IMR-90 (cell line): ENCODE results near the gene LIPN. TPM values are rescaled to one million over a fixed set of nuclear protein-coding genes. Genes with fewer than 3 reads are reported as not detected.

Source experiments
- ATAC-seq: fragments of 200-7000 bp; cut with Tn5 transposase; 2 replicates; pipeline ENCODE4 v1.9.1; 2020; ENCODE audit warnings: low read depth, mild to moderate bottlenecking, moderate library complexity
- BruUV-seq: library from RNA; stranded (reverse); fragments of 400-500 nt; replicated peaks from 2 replicates; lab custom pipeline; 2021; lab: Mats Ljungman, UMichigan
- CTCF ChIA-PET: fragments of 300-600 bp; formaldehyde crosslinking; extraction: SDS; loops from one replicate; lab custom pipeline; 2021; ENCODE audit warnings: antibody characterized with exemption; lab: Yijun Ruan, JAX
- POLR2A ChIA-PET: fragments of 300-600 bp; sonication (Branson Sonifier 250); formaldehyde crosslinking; loops from one replicate; lab custom pipeline; 2022; ENCODE audit warnings: antibody characterized with exemption; ENCODE audit not compliant: unreplicated experiment; lab: Charles Lee
- DNase-seq: peaks from one replicate; pipeline ENCODE4 v3.0.0; 2013
- H2AFZ ChIP-seq: replicated peaks from 2 replicates; pipeline ENCODE3; 2013; ENCODE audit warnings: low read length, mild to moderate bottlenecking; ENCODE audit not compliant: poor library complexity
- H2AK5ac ChIP-seq: 2 replicates; pipeline ENCODE4 v1.6.1; 2013; ENCODE audit warnings: low read depth, low read length, inconsistent platforms
- H2AK9ac ChIP-seq: replicated peaks from 2 replicates; pipeline ENCODE3; 2013; ENCODE audit warnings: mild to moderate bottlenecking, low read depth, low read length, moderate library complexity; ENCODE audit not compliant: poor library complexity
- H2BK120ac ChIP-seq: 2 replicates; pipeline ENCODE4 v1.6.1; 2013; ENCODE audit warnings: low read depth, low read length, inconsistent platforms
- H2BK15ac ChIP-seq: 3 replicates; pipeline ENCODE4 v1.6.1; 2013; ENCODE audit warnings: low read depth, low read length, inconsistent platforms
- H2BK20ac ChIP-seq: 2 replicates; pipeline ENCODE4 v1.6.1; 2013; ENCODE audit warnings: low read depth, mild to moderate bottlenecking, inconsistent platforms, low read length, moderate library complexity
- H2BK5ac ChIP-seq: 2 replicates; pipeline ENCODE4 v1.6.1; 2013; ENCODE audit warnings: mild to moderate bottlenecking, low read depth, low read length, inconsistent platforms; ENCODE audit not compliant: poor library complexity, severe bottlenecking
- H3K14ac ChIP-seq: replicated peaks from 2 replicates; pipeline ENCODE4 v1.6.1; 2013; ENCODE audit warnings: low read depth, low read length, inconsistent platforms
- H3K18ac ChIP-seq: 2 replicates; pipeline ENCODE4 v1.6.1; 2013; ENCODE audit warnings: low read depth, low read length, control low read depth
- H3K23ac ChIP-seq: 2 replicates; pipeline ENCODE4 v1.6.1; 2013; ENCODE audit warnings: low read depth, low read length, inconsistent platforms
- H3K27ac ChIP-seq: 2 replicates; pipeline ENCODE4 v1.5.1; 2013; ENCODE audit warnings: mild to moderate bottlenecking, control low read depth, low read length; ENCODE audit not compliant: insufficient read depth
- H3K27me3 ChIP-seq: 2 replicates; pipeline ENCODE4 v1.6.1; 2013; ENCODE audit warnings: low read length; ENCODE audit not compliant: control insufficient read depth, insufficient read depth
- H3K36me3 ChIP-seq: 2 replicates; pipeline ENCODE4 v1.6.1; 2013; ENCODE audit warnings: low read length, mixed read lengths; ENCODE audit not compliant: control insufficient read depth, insufficient read depth
- H3K4ac ChIP-seq: 2 replicates; pipeline ENCODE4 v1.6.1; 2013; ENCODE audit warnings: low read depth, low read length, inconsistent platforms
- H3K4me1 ChIP-seq: 2 replicates; pipeline ENCODE4 v1.6.1; 2013; ENCODE audit warnings: low read length, mixed read lengths; ENCODE audit not compliant: control insufficient read depth, insufficient read depth
- H3K4me2 ChIP-seq: 2 replicates; pipeline ENCODE4 v1.6.1; 2013; ENCODE audit warnings: low read depth, mild to moderate bottlenecking, control low read depth, low read length, moderate library complexity
- H3K4me3 ChIP-seq: 2 replicates; pipeline ENCODE4 v1.5.1; 2013; ENCODE audit warnings: low read depth, mild to moderate bottlenecking, control low read depth, low read length, moderate library complexity; ENCODE audit not compliant: insufficient read depth
- H3K56ac ChIP-seq: 2 replicates; pipeline ENCODE4 v1.6.1; 2013; ENCODE audit warnings: low read length, inconsistent platforms; ENCODE audit not compliant: insufficient read depth; ENCODE audit errors: extremely low read depth
- H3K79me1 ChIP-seq, 2 experiments: 2 replicates each; pipeline ENCODE4 v1.6.1; 2013; ENCODE audit warnings: low read length in 2 of 2, inconsistent platforms in 1 of 2, low read depth in 1 of 2
- H3K9ac ChIP-seq: 2 replicates; pipeline ENCODE4 v1.6.1; 2013; ENCODE audit warnings: low read depth, low read length, control low read depth
- H3K9me1 ChIP-seq: 2 replicates; pipeline ENCODE4 v1.6.1; 2013; ENCODE audit warnings: low read length, inconsistent platforms; ENCODE audit not compliant: insufficient read depth
- H3K9me3 ChIP-seq: 2 replicates; pipeline ENCODE4 v1.6.1; 2013; ENCODE audit warnings: low read length; ENCODE audit not compliant: control insufficient read depth, insufficient read depth
- H4K20me1 ChIP-seq: 2 replicates; pipeline ENCODE4 v1.6.1; 2013; ENCODE audit warnings: low read length, inconsistent platforms; ENCODE audit not compliant: insufficient read depth
- H4K5ac ChIP-seq: 2 replicates; pipeline ENCODE4 v1.6.1; 2013; ENCODE audit warnings: mild to moderate bottlenecking, low read depth, low read length, control low read depth
- H4K8ac ChIP-seq, 2 experiments: 2 replicates each; pipeline ENCODE4 v1.6.1; 2013; ENCODE audit warnings: low read depth in 2 of 2, low read length in 2 of 2, control low read depth in 1 of 2, inconsistent platforms in 1 of 2
- H4K91ac ChIP-seq: 2 replicates; pipeline ENCODE4 v1.6.1; 2013; ENCODE audit warnings: low read depth, low read length, inconsistent platforms; ENCODE audit not compliant: insufficient read depth
- BHLHE40 ChIP-seq: fragments of 150-350 bp; IDR thresholded peaks from 2 replicates; pipeline ENCODE4 v1.6.1; 2016; ENCODE audit warnings: mild to moderate bottlenecking, low read depth, low read length
- CEBPB ChIP-seq: IDR thresholded peaks from 2 replicates; pipeline ENCODE4 v1.6.1; 2012; ENCODE audit warnings: low read depth, low read length, improper control_type of control experiment
- MXI1 ChIP-seq: IDR thresholded peaks from 2 replicates; pipeline ENCODE4 v1.6.1; 2012; ENCODE audit warnings: low read depth, mild to moderate bottlenecking, low read length, moderate library complexity, borderline replicate concordance
- NFE2L2 ChIP-seq: fragments of 150-350 bp; IDR thresholded peaks from 2 replicates; pipeline ENCODE4 v1.6.1; 2016; ENCODE audit warnings: low read depth, mild to moderate bottlenecking, low read length
- POLR2A ChIP-seq: IDR thresholded peaks from 2 replicates; pipeline ENCODE4 v1.6.1; 2012; ENCODE audit warnings: mild to moderate bottlenecking, low read depth, low read length
- WGBS, 2 experiments: methylation state at CpG; one replicate each; pipeline versions ENCODE4 v1.1.5 to v1.1.7; 2013; ENCODE audit warnings: missing lambda C conversion rate in 2 of 2; ENCODE audit not compliant: insufficient read length in 1 of 2; ENCODE audit errors: extremely low coverage in 2 of 2; 5-methylcytosine and 5-hydroxymethylcytosine counted together
- dilution Hi-C: fragments of 300-500 bp; cut with HindIII; formaldehyde crosslinking; loops from one replicate; pipeline ENCODE4 v1.14.3; 2018; ENCODE audit warnings: low sequenced_read_pairs; ENCODE audit not compliant: unreplicated experiment
- in situ Hi-C: fragments of 300-500 bp; cut with MboI; formaldehyde crosslinking; loops from 3 replicates; pipeline ENCODE4 v1.14.3; 2019; ENCODE audit warnings: low sequenced_read_pairs, inconsistent platforms, mixed read lengths
- intact Hi-C: fragments of 100-400 bp; cut with micrococcal nuclease; formaldehyde crosslinking; loops from 2 replicates; pipeline ENCODE4 v1.10.0; 2022
- polyA plus RNA-seq, 3 experiments: library from polyadenylated mRNA; depleted of rRNA; stranded (reverse); fragments of >200 nt; gene quantifications; 2 replicates each; pipeline ENCODE4 v1.2.3, GENCODE V29; 2012; ENCODE audit warnings: low replicate concordance in 1 of 3
- total RNA-seq: library from RNA; depleted of rRNA; stranded (reverse); fragments of >200 nt; gene quantifications from 2 replicates; pipeline ENCODE4 v1.2.3, GENCODE V29; 2012
- TF ChIP-seq, protein P1 (sequence below): fragments of 150-350 bp; IDR thresholded peaks from 2 replicates; pipeline ENCODE4 v1.6.1; 2016; ENCODE audit warnings: low read depth, mild to moderate bottlenecking, low read length, moderate library complexity, borderline replicate concordance

LIPN gene
- total and polyA plus RNA-seq, 2 of the 4 experiments (the other 2 are of a cell fraction): not detected

DNA sequence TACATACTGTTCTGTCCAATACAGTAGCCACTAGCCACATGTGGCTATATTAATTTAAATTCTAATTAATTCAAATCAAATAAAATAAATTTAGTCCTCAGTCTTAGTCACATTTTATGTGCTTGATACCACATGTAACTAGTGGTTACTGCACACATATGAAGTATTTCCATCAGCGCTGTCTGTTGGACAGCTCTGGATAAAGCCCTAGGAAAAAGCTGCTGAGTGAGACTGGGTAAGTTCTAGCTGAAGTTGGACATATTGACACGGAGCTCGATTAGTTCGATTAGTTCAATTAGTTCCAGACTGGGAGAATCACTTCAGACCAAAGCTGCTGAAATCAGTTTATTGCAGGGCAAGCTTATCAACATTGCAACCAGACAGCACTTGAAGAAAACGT lies 27.6 kb downstream of the LIPN start:
- Histone ChIP-seq H3K36me3 (no peaks in the 10 kb centered on the region), H3K18ac (no peak overlapping the region), H3K4me3 (no peak overlapping the region), H3K4me1 (no peaks in the 10 kb centered on the region), H3K79me1 (no peaks in the 10 kb centered on the region), H4K5ac (no peak overlapping the region), H2BK15ac (no peak overlapping the region), H4K8ac (no peak overlapping the region), H2AK9ac (no peak overlapping the region), H3K9me1 (0 out of 2 replicates have a peak, but pooled peaks cover under 1% of the 10 kb centered on the region), H3K56ac (no peak overlapping the region), H2BK5ac (no peak overlapping the region), H3K14ac (no peak overlapping the region), H3K4me2 (no peak overlapping the region), H3K4ac (no peak overlapping the region), H4K91ac (no peak overlapping the region), H3K23ac (no peak overlapping the region), H3K27ac (no peak overlapping the region), H3K9ac (no peak overlapping the region), H2BK20ac (no peak overlapping the region), H3K27me3 (peaks cover 1% of the 10 kb centered on the region; the same call in 1 of the 2 replicates), H2AFZ (no peak overlapping the region), H3K9me3 (no peaks in the 10 kb centered on the region), H2AK5ac (no peak overlapping the region), H4K20me1 (no peaks in the 10 kb centered on the region), H2BK120ac (no peak overlapping the region)
- DNase-seq (no peak), ATAC-seq (no peak)
- dilution Hi-C loops (no loop called here), in situ Hi-C loops (no loop called here), intact Hi-C loops (no loop called here)
- WGBS, 2 experiments: 100% methylated on average over 1 of the region's 5 CpGs; no CpG with 5 or more reads in 1 of the 2 experiments
- BruUV-seq: no TSS peak
- ChIA-PET POLR2A (no interaction called here), CTCF (no interaction called here)
- TF ChIP-seq NFE2L2 (no peak), MXI1 (no peak), POLR2A (no peak), BHLHE40 (no peak), CEBPB (no peak)
- TF ChIP-seq, protein P1, sequence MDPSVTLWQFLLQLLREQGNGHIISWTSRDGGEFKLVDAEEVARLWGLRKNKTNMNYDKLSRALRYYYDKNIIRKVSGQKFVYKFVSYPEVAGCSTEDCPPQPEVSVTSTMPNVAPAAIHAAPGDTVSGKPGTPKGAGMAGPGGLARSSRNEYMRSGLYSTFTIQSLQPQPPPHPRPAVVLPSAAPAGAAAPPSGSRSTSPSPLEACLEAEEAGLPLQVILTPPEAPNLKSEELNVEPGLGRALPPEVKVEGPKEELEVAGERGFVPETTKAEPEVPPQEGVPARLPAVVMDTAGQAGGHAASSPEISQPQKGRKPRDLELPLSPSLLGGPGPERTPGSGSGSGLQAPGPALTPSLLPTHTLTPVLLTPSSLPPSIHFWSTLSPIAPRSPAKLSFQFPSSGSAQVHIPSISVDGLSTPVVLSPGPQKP: no peak
